Measurements from ENCODE around the gene TCAP.

Gene TCAP

GRCh38 chr17:39661744-39662541 lies 3.2 kb upstream of the TCAP start:
- Histone ChIP-seq H3K9me2 (replicated peaks; ENCODE audit: control insufficient read depth, low read length) (no peaks in the 10 kb centered on the region), H3K4me3 (ENCODE audit: low read length) (no peak overlapping the region), H3K79me2 (ENCODE audit: control insufficient read depth, low read length) (no peaks in the 10 kb centered on the region), H3K27me3 (ENCODE audit: control insufficient read depth, low read length) (peaks cover 10% of the 10 kb centered on the region), H3F3A (ENCODE audit: control insufficient read depth, insufficient read depth) (no peaks in the 10 kb centered on the region; the same call in 1 of the 2 replicates), H3K27ac (ENCODE audit: low read depth, low read length) (no peak overlapping the region), H3K4me2 (ENCODE audit: low read length) (no peak overlapping the region), H4K20me1 (ENCODE audit: control insufficient read depth, insufficient read depth, low read depth, low read length) (no peaks in the 10 kb centered on the region), H3K9me3 (ENCODE audit: control insufficient read depth, insufficient read depth, low read length) (no peaks in the 10 kb centered on the region), H3K36me3 (ENCODE audit: control insufficient read depth, low read length) (peaks cover 35% of the 10 kb centered on the region), H3K4me1 (ENCODE audit: control insufficient read depth, low read length) (peaks cover 18% of the 10 kb centered on the region)
- TF ChIP-seq CTCF (IDR thresholded peaks at IDR 0.05; ENCODE audit: low read depth, low read length, poor library complexity, severe bottlenecking) (no peak), EZH2phosphoT487 (IDR thresholded peaks at IDR 0.05; ENCODE audit: borderline replicate concordance, low read length) (no peak)

GRCh38 chr17:39662551-39663339 lies 2.4 kb upstream of the TCAP start:
- Histone ChIP-seq H3K79me2 (ENCODE audit: control insufficient read depth, low read length) (no peaks in the 10 kb centered on the region), H3K4me1 (ENCODE audit: control insufficient read depth, low read length) (peaks cover 20% of the 10 kb centered on the region), H3K4me3 (ENCODE audit: low read length) (no peak overlapping the region), H3K9me3 (ENCODE audit: control insufficient read depth, insufficient read depth, low read length) (no peaks in the 10 kb centered on the region), H3F3A (ENCODE audit: control insufficient read depth, insufficient read depth) (no peaks in the 10 kb centered on the region; the same call in 1 of the 2 replicates), H3K9me2 (replicated peaks; ENCODE audit: control insufficient read depth, low read length) (no peaks in the 10 kb centered on the region), H3K27ac (ENCODE audit: low read depth, low read length) (no peak overlapping the region), H3K4me2 (ENCODE audit: low read length) (no peak overlapping the region), H4K20me1 (ENCODE audit: control insufficient read depth, insufficient read depth, low read depth, low read length) (no peaks in the 10 kb centered on the region), H3K27me3 (ENCODE audit: control insufficient read depth, low read length) (peaks cover 18% of the 10 kb centered on the region), H3K36me3 (ENCODE audit: control insufficient read depth, low read length) (peaks cover 35% of the 10 kb centered on the region)
- no peak for TF ChIP-seq CTCF (IDR thresholded peaks at IDR 0.05; ENCODE audit: low read depth, low read length, poor library complexity, severe bottlenecking)
- no peak for TF ChIP-seq EZH2phosphoT487 (IDR thresholded peaks at IDR 0.05; ENCODE audit: borderline replicate concordance, low read length)

GRCh38 chr17:39663340-39663687 lies 1.8 kb upstream of the TCAP start:
- H3K27ac ChIP-seq (ENCODE audit: low read depth, low read length), result no peak overlapping the region
- H3K36me3 ChIP-seq (ENCODE audit: control insufficient read depth, low read length), result peaks cover 33% of the 10 kb centered on the region
- no peaks in the 10 kb centered on the region for H3K9me2 ChIP-seq (replicated peaks; ENCODE audit: control insufficient read depth, low read length)
- TF ChIP-seq EZH2phosphoT487 (IDR thresholded peaks at IDR 0.05; ENCODE audit: borderline replicate concordance, low read length), result no peak
- TF ChIP-seq CTCF (IDR thresholded peaks at IDR 0.05; ENCODE audit: low read depth, low read length, poor library complexity, severe bottlenecking), result no peak
- no peak overlapping the region for H3K4me3 ChIP-seq (ENCODE audit: low read length)
- no peaks in the 10 kb centered on the region for H4K20me1 ChIP-seq (ENCODE audit: control insufficient read depth, insufficient read depth, low read depth, low read length)
- peaks cover 25% of the 10 kb centered on the region for H3K4me1 ChIP-seq (ENCODE audit: control insufficient read depth, low read length)
- H3K79me2 ChIP-seq (ENCODE audit: control insufficient read depth, low read length), result no peaks in the 10 kb centered on the region
- H3F3A ChIP-seq (ENCODE audit: control insufficient read depth, insufficient read depth), result no peaks in the 10 kb centered on the region; the same call in 1 of the 2 replicates
- H3K4me2 ChIP-seq (ENCODE audit: low read length), result no peak overlapping the region
- H3K27me3 ChIP-seq (ENCODE audit: control insufficient read depth, low read length), result peaks cover 24% of the 10 kb centered on the region
- no peaks in the 10 kb centered on the region for H3K9me3 ChIP-seq (ENCODE audit: control insufficient read depth, insufficient read depth, low read length)

Measured in DOHH2 (cell line).